Sigmoid colon (tissue), 4 donors: ENCODE results near the gene HMCN1.

Source experiments
- EP300 ChIP-seq, 4 donors: sonication (generic); formaldehyde crosslinking; IDR thresholded peaks; one replicate each; pipeline ENCODE4 v1.6.1; 2017; ENCODE audit warnings: antibody characterized with exemption in 4 of 4
- POLR2A ChIP-seq, 2 donors: fragments of 450-650 bp; IDR thresholded peaks; one replicate each; pipeline ENCODE4 v1.6.1; 2016; ENCODE audit warnings: antibody characterized with exemption in 2 of 2, mild to moderate bottlenecking in 2 of 2, moderate library complexity in 2 of 2
- POLR2AphosphoS5 ChIP-seq, 4 donors: sonication (generic); formaldehyde crosslinking; IDR thresholded peaks; one replicate each; pipeline ENCODE4 v1.6.1; 2017; ENCODE audit warnings: antibody characterized with exemption in 4 of 4
- TF ChIP-seq, protein P1 (sequence below), 4 experiments: fragments of 450-650 bp in 3 of 4; fragments of 200-600 bp in 1 of 4; IDR thresholded peaks; one replicate each; pipeline ENCODE4 v1.5.1; 2016 to 2019; ENCODE audit warnings: antibody characterized with exemption in 4 of 4, mild to moderate bottlenecking in 3 of 4, moderate library complexity in 2 of 4

DNA sequence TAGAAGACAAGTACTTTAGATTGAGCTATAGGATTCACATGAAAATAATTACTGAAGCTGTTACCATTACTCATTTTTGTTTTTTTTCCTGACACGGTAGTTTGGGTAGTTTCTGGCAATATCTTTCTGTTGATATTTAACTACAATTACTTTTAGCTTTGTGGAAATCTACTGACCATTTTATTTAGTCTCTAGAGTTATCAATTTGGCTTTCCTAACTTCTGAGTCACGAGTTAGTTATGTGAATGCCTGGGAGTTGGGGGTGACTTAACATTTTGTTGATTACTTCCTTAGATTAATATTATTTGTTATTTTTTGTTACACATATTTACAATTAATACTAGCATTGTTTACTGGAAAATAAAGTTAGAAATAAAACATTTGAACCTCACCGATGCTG, 160.6 kb downstream of the HMCN1 start:
- no peak for TF ChIP-seq POLR2A (IDR thresholded peaks at IDR 0.05)
- TF ChIP-seq, protein P1, sequence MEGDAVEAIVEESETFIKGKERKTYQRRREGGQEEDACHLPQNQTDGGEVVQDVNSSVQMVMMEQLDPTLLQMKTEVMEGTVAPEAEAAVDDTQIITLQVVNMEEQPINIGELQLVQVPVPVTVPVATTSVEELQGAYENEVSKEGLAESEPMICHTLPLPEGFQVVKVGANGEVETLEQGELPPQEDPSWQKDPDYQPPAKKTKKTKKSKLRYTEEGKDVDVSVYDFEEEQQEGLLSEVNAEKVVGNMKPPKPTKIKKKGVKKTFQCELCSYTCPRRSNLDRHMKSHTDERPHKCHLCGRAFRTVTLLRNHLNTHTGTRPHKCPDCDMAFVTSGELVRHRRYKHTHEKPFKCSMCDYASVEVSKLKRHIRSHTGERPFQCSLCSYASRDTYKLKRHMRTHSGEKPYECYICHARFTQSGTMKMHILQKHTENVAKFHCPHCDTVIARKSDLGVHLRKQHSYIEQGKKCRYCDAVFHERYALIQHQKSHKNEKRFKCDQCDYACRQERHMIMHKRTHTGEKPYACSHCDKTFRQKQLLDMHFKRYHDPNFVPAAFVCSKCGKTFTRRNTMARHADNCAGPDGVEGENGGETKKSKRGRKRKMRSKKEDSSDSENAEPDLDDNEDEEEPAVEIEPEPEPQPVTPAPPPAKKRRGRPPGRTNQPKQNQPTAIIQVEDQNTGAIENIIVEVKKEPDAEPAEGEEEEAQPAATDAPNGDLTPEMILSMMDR (IDR thresholded peaks at IDR 0.05) = no peak
- TF ChIP-seq EP300 (IDR thresholded peaks at IDR 0.05) = no peak
- no peak for TF ChIP-seq POLR2AphosphoS5 (IDR thresholded peaks at IDR 0.05)
